Adrenal gland (tissue), 12 donors: ENCODE measurements around the gene ARRB2. TPM values are rescaled to one million over a fixed set of nuclear protein-coding genes. Genes with fewer than 3 reads are reported as not detected.
"Not testable (repeated sequence)": the region's sequence is repeated elsewhere in the genome, so short reads cannot be mapped to it uniquely, and the experiment has no call there.

ENCODE experiments used
- DNase-seq, 7 donors: peaks; one replicate each; pipeline ENCODE4 v3.0.0-alpha.2; 2019 to 2020
- H3K27ac ChIP-seq, 5 donors: fragments of 200-600 bp; sonication (generic) in 4 of 5; 1 replicate in 3 of 5; 2 replicates in 2 of 5; pipeline versions ENCODE4 v1.5.1 to v1.8.0; 2016 to 2020; ENCODE audit warnings: mild to moderate bottlenecking in 1 of 5
- H3K27me3 ChIP-seq: fragments of 200-600 bp; 2 replicates; pipeline ENCODE4 v1.8.0; 2021
- H3K36me3 ChIP-seq, 2 donors: fragments of 200-600 bp; replicated peaks in 1 of 2; 1 replicate in 1 of 2; 2 replicates in 1 of 2; pipeline versions ENCODE4 v1.5.1 to v1.8.0; 2018 to 2022
- H3K4me1 ChIP-seq, 2 donors: fragments of 200-600 bp; replicated peaks in 1 of 2; 1 replicate in 1 of 2; 2 replicates in 1 of 2; pipeline versions ENCODE4 v1.5.1 to v1.8.0; 2018 to 2021
- H3K4me3 ChIP-seq, 4 donors: fragments of 200-600 bp; sonication (generic) in 3 of 4; one replicate each; pipeline ENCODE4 v1.5.1; 2016 to 2018
- H3K9me3 ChIP-seq, 3 donors: fragments of 200-600 bp; sonication (generic) in 1 of 3; replicated peaks in 1 of 3; 1 replicate in 2 of 3; 2 replicates in 1 of 3; pipeline versions ENCODE4 v1.5.1 to v1.8.0; 2016 to 2021
- POLR2A ChIP-seq, 2 donors: fragments of 450-650 bp; IDR thresholded peaks; one replicate each; pipeline ENCODE4 v1.6.1; 2017; ENCODE audit warnings: antibody characterized with exemption in 2 of 2, mild to moderate bottlenecking in 2 of 2, moderate library complexity in 1 of 2
- WGBS, 4 donors: extraction: QIAGEN DNeasy Blood & Tissue Kit in 2 of 4; methylation state at CpG; one replicate each; pipeline versions ENCODE4 v1.1.5 to v1.1.7; 2013 to 2017; 5-methylcytosine and 5-hydroxymethylcytosine counted together
- intact Hi-C, 2 donors: fragments of 100-400 bp; cut with DNase I; formaldehyde crosslinking; loops; one replicate each; pipeline versions ENCODE4 v1.14.1 to v1.15.0; 2022 to 2023
- polyA plus RNA-seq, 3 donors: library from polyadenylated mRNA; stranded (reverse); fragments of 200-250 nt in 2 of 3; fragments of 350-450 nt in 1 of 3; fragmentation: Illumina TruSeq in 1 of 3; extraction: RNeasy Lipid Tissue Mini Kit (QIAGEN cat#74804) in 1 of 3; gene quantifications; one replicate each; pipeline ENCODE4 v1.2.3, GENCODE V29; 2013 to 2014
- total RNA-seq, 9 donors: library from RNA; depleted of rRNA in 4 of 9; stranded (reverse); fragments of >200 nt in 4 of 9; fragments of 120-200 nt in 1 of 9; fragmentation: NEBNext Ultra II Directional in 1 of 9; extraction: Animal tissue kit (Norgen Biotek cat#: 25700) in 1 of 9; gene quantifications; one replicate each; pipeline versions ENCODE4 v1.1.0 to v1.2.4, GENCODE V29; 2013 to 2023
- TF ChIP-seq, protein P1 (sequence below), 6 experiments: fragments of 450-650 bp in 4 of 6; fragments of 200-600 bp in 2 of 6; sonication (generic) in 1 of 6; IDR thresholded peaks; 1 replicate in 5 of 6; 2 replicates in 1 of 6; pipeline versions ENCODE4 v1.5.1 to v1.8.0; 2016 to 2021; ENCODE audit warnings: antibody characterized with exemption in 6 of 6, mild to moderate bottlenecking in 2 of 6, moderate library complexity in 1 of 6
- donor health status: healthy with polysubstance abuse.
- donor health status: Bipolar disorder and iron deficiency.
- donor health status: DM: yes; HTN: yes; CAD: no.
- donor health status: DM: no; HTN: no; CAD: no.
- donor health status: DM: no; HTN: no; CAD: no.
- donor health status: DM: yes; HTN: yes; CAD: no.

Gene ARRB2
- total and polyA plus RNA-seq, 12 donors: 14.6 to 130 (median 60.0) TPM

GRCh38 chr17:4708436-4708835 lies 2.0 kb upstream of the ARRB2 start:
- no peak overlapping the region for H3K27ac ChIP-seq
- 71 to 87% (median 84%) methylated on average over 8 of the region's 8 CpGs for WGBS, 4 donors
- no peaks in the 10 kb centered on the region for H3K27me3 ChIP-seq
- no peak overlapping the region for H3K4me3 ChIP-seq
- no peaks in the 10 kb centered on the region for H3K36me3 ChIP-seq
- DNase-seq: no peak
- H3K9me3 ChIP-seq: no peaks in the 10 kb centered on the region
- no peak for TF ChIP-seq POLR2A (IDR thresholded peaks at IDR 0.05)
- TF ChIP-seq, protein P1, sequence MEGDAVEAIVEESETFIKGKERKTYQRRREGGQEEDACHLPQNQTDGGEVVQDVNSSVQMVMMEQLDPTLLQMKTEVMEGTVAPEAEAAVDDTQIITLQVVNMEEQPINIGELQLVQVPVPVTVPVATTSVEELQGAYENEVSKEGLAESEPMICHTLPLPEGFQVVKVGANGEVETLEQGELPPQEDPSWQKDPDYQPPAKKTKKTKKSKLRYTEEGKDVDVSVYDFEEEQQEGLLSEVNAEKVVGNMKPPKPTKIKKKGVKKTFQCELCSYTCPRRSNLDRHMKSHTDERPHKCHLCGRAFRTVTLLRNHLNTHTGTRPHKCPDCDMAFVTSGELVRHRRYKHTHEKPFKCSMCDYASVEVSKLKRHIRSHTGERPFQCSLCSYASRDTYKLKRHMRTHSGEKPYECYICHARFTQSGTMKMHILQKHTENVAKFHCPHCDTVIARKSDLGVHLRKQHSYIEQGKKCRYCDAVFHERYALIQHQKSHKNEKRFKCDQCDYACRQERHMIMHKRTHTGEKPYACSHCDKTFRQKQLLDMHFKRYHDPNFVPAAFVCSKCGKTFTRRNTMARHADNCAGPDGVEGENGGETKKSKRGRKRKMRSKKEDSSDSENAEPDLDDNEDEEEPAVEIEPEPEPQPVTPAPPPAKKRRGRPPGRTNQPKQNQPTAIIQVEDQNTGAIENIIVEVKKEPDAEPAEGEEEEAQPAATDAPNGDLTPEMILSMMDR (IDR thresholded peaks at IDR 0.05): no peak
- peaks cover 12 to 13% of the 10 kb centered on the region in 2 donors for H3K4me1 ChIP-seq
- intact Hi-C loops: no loop called here

DNA sequence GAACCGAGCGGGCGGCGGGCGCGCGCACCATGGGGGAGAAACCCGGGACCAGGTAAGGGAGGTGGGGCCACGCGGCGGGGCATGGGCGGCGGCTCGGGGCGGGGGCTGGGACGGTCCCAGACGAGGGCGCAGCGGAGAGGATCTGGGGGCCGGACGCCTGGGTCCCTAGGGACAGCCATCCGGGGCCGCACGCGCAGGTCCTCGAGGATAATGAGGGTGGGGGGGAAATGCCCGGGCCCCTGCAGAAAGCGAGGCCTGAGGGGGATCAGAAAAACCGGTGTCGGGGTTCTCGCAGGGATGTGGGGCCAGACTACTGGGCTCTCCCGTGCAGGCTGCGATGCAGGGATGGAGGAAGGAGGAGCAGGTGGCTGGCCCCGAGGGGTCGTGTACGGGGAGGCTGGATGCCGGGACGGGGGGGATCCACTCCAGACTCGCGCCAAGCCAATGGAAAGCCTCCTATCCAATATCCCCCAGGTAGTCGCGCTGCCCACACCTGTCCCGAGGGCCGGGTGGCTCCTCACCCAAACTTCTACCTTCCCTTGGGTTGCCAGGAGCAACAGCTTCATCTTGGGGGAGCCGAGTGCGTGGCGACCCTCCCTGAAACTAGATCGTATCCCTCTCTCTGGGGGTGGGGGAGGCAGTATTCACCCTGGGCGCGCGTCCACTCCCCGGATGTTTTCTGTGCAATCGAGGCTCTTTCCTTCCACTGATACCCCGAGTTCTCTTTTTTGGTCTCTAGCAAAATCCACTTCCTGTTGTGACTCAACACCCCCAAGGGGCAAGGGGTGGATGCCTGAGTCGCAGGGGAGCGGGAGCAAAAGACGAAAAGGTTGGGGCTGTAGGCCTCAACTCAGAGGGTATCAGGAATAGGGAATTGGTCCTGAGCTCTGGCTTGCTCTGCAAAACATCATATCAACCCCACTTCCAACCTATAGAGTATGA lies 532 bp downstream of the ARRB2 start:
- 10 to 37% (median 21%) methylated on average over 17 to 57 of the region's 57 CpGs for WGBS, 4 donors
- peak overlapping the region; percentile 47 to 94 (median 81) for H3K27ac ChIP-seq
- DNase-seq: peak in 2 of 7 donors; percentile 31 to 50
- H3K9me3 ChIP-seq: no peaks in the 10 kb centered on the region
- TF ChIP-seq, protein P1 (IDR thresholded peaks at IDR 0.05): no peak
- no peaks in the 10 kb centered on the region for H3K27me3 ChIP-seq
- peak overlapping the region; percentile 13 to 85 (median 56) for H3K4me3 ChIP-seq
- H3K36me3 ChIP-seq: peaks cover 0 to 3% of the 10 kb centered on the region in 2 donors
- H3K4me1 ChIP-seq: peaks cover 11% of the 10 kb centered on the region in 2 donors
- intact Hi-C loops: loop anchor here in 1 of 2 donors (10.0 kb wide), 1 partner anchor 84 kb away; the partner anchor contains the start of gene PSMB6

DNA sequence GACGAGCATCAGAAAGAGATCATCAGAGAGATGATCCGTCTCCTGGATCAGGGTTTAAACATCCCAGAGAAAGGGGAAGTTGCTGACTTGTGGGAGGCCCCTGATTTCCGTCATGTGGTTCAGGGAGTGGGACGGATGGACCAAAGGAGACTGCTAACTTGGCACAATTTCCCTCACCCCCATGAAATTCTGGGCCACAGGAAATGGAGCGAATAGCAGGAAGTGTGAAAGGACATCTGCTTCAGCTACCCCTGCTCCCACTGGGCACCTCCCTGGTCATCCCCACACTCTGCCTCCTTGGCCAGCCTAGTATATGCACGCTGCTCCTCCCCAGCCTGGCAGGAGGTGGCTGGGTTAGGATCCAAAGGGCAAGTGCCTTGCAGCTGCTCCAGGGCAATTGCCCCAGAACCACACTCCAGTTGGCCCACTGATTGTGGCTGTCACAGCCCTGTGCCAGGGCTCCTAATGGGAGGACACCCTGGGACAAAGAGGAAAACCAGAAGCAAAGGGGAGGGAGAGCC lies 1.3 kb downstream of the ARRB2 start:
- Histone ChIP-seq H3K4me3 (peak overlapping the region in 1 of 4 donors; percentile 85), H3K27me3 (no peaks in the 10 kb centered on the region), H3K4me1 (peaks cover 11% of the 10 kb centered on the region in 2 donors), H3K9me3 (no peaks in the 10 kb centered on the region), H3K27ac (peak overlapping the region in 3 of 5 donors; percentile 68 to 94 (median 88)), H3K36me3 (peaks cover 0 to 8% of the 10 kb centered on the region in 2 donors)
- intact Hi-C loops: loop anchor here in 1 of 2 donors (10.0 kb wide), 1 partner anchor 83 kb away; the partner anchor contains the start of gene PSMB6
- 0 to 65% (median 61%) methylated on average over 1 to 6 of the region's 6 CpGs for WGBS, 4 donors
- peak in 5 of 7 donors; percentile 35 to 74 (median 57) for DNase-seq
- TF ChIP-seq, protein P1 (IDR thresholded peaks at IDR 0.05): no peak

DNA sequence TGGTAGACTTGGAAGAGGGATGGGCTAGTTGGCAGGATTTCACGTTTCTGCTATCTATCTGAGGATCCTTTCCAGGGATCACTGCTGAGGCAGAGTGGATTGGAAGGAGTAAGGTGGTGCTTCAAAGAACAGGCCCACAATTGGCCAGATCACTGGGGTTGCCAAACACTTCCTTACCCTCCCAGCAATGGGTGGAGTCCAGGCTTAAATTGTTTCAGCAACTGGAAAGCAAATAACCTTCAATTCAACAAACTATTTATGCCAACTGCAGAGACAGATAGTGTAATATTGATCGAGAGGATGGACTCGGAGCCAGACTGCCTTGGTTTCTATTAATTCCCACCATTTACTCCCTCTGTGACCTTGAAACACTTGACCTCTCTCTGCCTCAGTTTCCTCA lies 2.1 kb downstream of the ARRB2 start:
- no peaks in the 10 kb centered on the region for H3K9me3 ChIP-seq
- TF ChIP-seq, protein P1 (IDR thresholded peaks at IDR 0.05): no peak
- no peak for TF ChIP-seq POLR2A (IDR thresholded peaks at IDR 0.05)
- peaks cover 0 to 16% of the 10 kb centered on the region in 2 donors for H3K36me3 ChIP-seq
- WGBS, 4 donors: 54 to 80% (median 67%) methylated on average over 3 of the region's 3 CpGs
- peaks cover 11% of the 10 kb centered on the region in 2 donors for H3K4me1 ChIP-seq
- H3K27me3 ChIP-seq: no peaks in the 10 kb centered on the region
- H3K27ac ChIP-seq: peak overlapping the region in 2 of 5 donors; percentile 88 to 94
- peak overlapping the region in 1 of 4 donors; percentile 85 for H3K4me3 ChIP-seq
- peak in 1 of 7 donors; percentile 48 for DNase-seq
- intact Hi-C loops: loop anchor here in 1 of 2 donors (10.0 kb wide), 1 partner anchor 82 kb away; the partner anchor contains the start of gene PSMB6

DNA sequence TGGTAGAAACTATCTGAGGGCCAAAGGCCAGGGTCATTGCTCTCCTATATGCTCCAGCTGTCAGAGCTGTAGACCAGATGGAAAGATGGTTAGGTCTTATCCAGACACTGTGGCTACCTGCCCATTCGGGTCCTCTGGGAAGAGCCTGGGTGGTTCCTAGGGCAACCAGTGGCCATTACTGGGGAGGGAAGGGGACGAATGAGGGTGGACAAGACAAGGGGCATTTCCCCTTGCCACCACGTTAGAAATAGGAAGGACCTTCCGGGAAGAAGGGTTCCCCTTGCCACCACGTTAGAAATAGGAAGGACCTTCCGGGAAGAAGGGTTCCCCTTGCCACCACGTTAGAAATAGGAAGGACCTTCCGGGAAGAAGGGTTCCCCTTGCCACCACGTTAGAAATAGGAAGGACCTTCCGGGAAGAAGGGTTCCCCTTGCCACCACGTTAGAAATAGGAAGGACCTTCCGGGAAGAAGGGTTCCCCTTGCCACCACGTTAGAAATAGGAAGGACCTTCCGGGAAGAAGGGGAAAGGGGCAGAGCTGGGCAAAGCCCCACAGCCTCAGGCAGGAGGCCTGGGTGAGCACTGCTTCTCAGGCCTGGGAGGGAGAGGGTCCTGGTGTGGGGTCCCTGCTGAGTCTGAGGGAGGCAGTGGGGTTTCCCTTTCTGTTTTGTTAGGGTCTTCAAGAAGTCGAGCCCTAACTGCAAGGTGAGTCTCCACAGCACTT lies 4.1 kb downstream of the ARRB2 start:
- DNase-seq, H3K27me3 ChIP-seq, H3K4me3 ChIP-seq, H3K9me3 ChIP-seq: not testable (repeated sequence)
- intact Hi-C loops: loop anchor here (5.0 to 10.0 kb wide), 3 partner anchors 80 to 178 kb away; partner anchors contain the start of gene PSMB6 (in 1 of the 2)
- 76 to 88% (median 81%) methylated on average over 9 to 11 of the region's 15 CpGs for WGBS, 4 donors
- Histone ChIP-seq H3K27ac (peak overlapping the region in 2 of 5 donors; percentile 6 to 8), H3K4me1 (peaks cover 11% of the 10 kb centered on the region in 2 donors), H3K36me3 (peaks cover 0 to 27% of the 10 kb centered on the region in 2 donors)
